ENCODE results near the gene LZTS2.
A peak's percentile ranks its signal among the peaks of the same experiment; 100 is the strongest.
"Not testable (repeated sequence)": the region's sequence is repeated elsewhere in the genome, so short reads cannot be mapped to it uniquely, and the experiment has no call there.

The LZTS2 gene

GRCh38 chr10:101034404-101034803 is 34.8 kb downstream of the LZTS2 start:
- DNase-seq = not testable (repeated sequence)

GRCh38 chr10:101035314-101035713 is 35.7 kb downstream of the LZTS2 start:
- no peak for DNase-seq

- DNase-seq = no peak
Observed at GRCh38 chr10:101035916-101036702, 36.5 kb downstream of the LZTS2 start.

GRCh38 chr10:101036726-101037125 is 37.1 kb downstream of the LZTS2 start:
- no peak for DNase-seq

GRCh38 chr10:101038484-101038883 is 38.9 kb downstream of the LZTS2 start:
- DNase-seq = no peak

GRCh38 chr10:101040061-101040460 is 40.5 kb downstream of the LZTS2 start:
- no peak for DNase-seq

GRCh38 chr10:101040851-101041250 is 41.2 kb downstream of the LZTS2 start:
- DNase-seq = no peak

GRCh38 chr10:101041252-101041761 is 41.7 kb downstream of the LZTS2 start:
- DNase-seq = peak; percentile 68

- DNase-seq = no peak
Observed at GRCh38 chr10:101042118-101042517, 42.5 kb downstream of the LZTS2 start.

GRCh38 chr10:101042667-101043362 is 43.2 kb downstream of the LZTS2 start:
- DNase-seq = peak; percentile 65

- no peak for DNase-seq
Observed at GRCh38 chr10:101043363-101043707, 43.7 kb downstream of the LZTS2 start.

GRCh38 chr10:101044117-101044516 is 44.5 kb downstream of the LZTS2 start:
- DNase-seq = no peak

GRCh38 chr10:101046332-101047238 is 47.0 kb downstream of the LZTS2 start:
- no peak for DNase-seq

- DNase-seq = no peak
Observed at GRCh38 chr10:101047268-101047667, 47.7 kb downstream of the LZTS2 start.

- no peak for DNase-seq
Observed at GRCh38 chr10:101047961-101048892, 48.6 kb downstream of the LZTS2 start.

- peak; percentile 69 for DNase-seq
Observed at GRCh38 chr10:101050208-101051069, 50.8 kb downstream of the LZTS2 start.

- DNase-seq = no peak
Observed at GRCh38 chr10:101052285-101052684, 52.7 kb downstream of the LZTS2 start.

- DNase-seq = no peak
Observed at GRCh38 chr10:101053516-101053915, 53.9 kb downstream of the LZTS2 start.

- no peak for DNase-seq
Observed at GRCh38 chr10:101054351-101054750, 54.7 kb downstream of the LZTS2 start.

GRCh38 chr10:101054876-101055275 is 55.3 kb downstream of the LZTS2 start:
- no peak for DNase-seq

GRCh38 chr10:101055411-101055810 is 55.8 kb downstream of the LZTS2 start:
- no peak for DNase-seq
